Raji (cell line): Measurements from ENCODE around the gene PLA2G4D.

Experiments
- POLR2A ChIP-seq: IDR thresholded peaks from 2 replicates; pipeline ENCODE4 v1.6.1; 2011; ENCODE audit warnings: low read depth, low read length, control low read depth; ENCODE audit not compliant: insufficient read depth

The PLA2G4D gene

GRCh38 chr15:42072141-42072685 lies 22.1 kb downstream of the PLA2G4D start:
- TF ChIP-seq POLR2A: no peak

GRCh38 chr15:42071717-42072116 lies 22.6 kb downstream of the PLA2G4D start:
- no peak for TF ChIP-seq POLR2A

GRCh38 chr15:42070976-42071350 lies 23.4 kb downstream of the PLA2G4D start:
- TF ChIP-seq POLR2A: no peak

- no peak for TF ChIP-seq POLR2A
Observed at GRCh38 chr15:42070279-42070975, 23.9 kb downstream of the PLA2G4D start.

- no peak for TF ChIP-seq POLR2A
Observed at GRCh38 chr15:42069496-42070278, 24.7 kb downstream of the PLA2G4D start.

- no peak for TF ChIP-seq POLR2A
Observed at GRCh38 chr15:42069025-42069424, 25.3 kb downstream of the PLA2G4D start.

GRCh38 chr15:42068601-42069000 lies 25.8 kb downstream of the PLA2G4D start:
- no peak for TF ChIP-seq POLR2A

GRCh38 chr15:42066764-42067415 lies 27.5 kb downstream of the PLA2G4D start:
- TF ChIP-seq POLR2A: no peak

GRCh38 chr15:42065468-42065867 lies 28.9 kb downstream of the PLA2G4D start:
- no peak for TF ChIP-seq POLR2A

- no peak for TF ChIP-seq POLR2A
Observed at GRCh38 chr15:42065033-42065432, 29.3 kb downstream of the PLA2G4D start.

GRCh38 chr15:42064271-42064670 lies 30.1 kb downstream of the PLA2G4D start:
- no peak for TF ChIP-seq POLR2A

- no peak for TF ChIP-seq POLR2A
Observed at GRCh38 chr15:42063122-42063848, 31.1 kb downstream of the PLA2G4D start.

GRCh38 chr15:42062284-42062806 lies 32.0 kb downstream of the PLA2G4D start:
- no peak for TF ChIP-seq POLR2A

GRCh38 chr15:42060797-42061196 lies 33.6 kb downstream of the PLA2G4D start:
- no peak for TF ChIP-seq POLR2A

- no peak for TF ChIP-seq POLR2A
Observed at GRCh38 chr15:42060477-42060763, 33.9 kb downstream of the PLA2G4D start.
